Bronchus fibroblast of lung (primary cell): ENCODE data around the gene RNU1-2. TPM values are rescaled to one million over a fixed set of nuclear protein-coding genes. Genes with fewer than 3 reads are reported as not detected.

Source experiments
- total RNA-seq: library from RNA; depleted of rRNA; stranded (reverse); fragments of >200 nt; gene quantifications from 2 replicates; pipeline ENCODE4 v1.2.3, GENCODE V29; 2015

The RNU1-2 gene
- under 0.01 TPM in 1 of 2 replicates, not detected in the other for total RNA-seq

DNA sequence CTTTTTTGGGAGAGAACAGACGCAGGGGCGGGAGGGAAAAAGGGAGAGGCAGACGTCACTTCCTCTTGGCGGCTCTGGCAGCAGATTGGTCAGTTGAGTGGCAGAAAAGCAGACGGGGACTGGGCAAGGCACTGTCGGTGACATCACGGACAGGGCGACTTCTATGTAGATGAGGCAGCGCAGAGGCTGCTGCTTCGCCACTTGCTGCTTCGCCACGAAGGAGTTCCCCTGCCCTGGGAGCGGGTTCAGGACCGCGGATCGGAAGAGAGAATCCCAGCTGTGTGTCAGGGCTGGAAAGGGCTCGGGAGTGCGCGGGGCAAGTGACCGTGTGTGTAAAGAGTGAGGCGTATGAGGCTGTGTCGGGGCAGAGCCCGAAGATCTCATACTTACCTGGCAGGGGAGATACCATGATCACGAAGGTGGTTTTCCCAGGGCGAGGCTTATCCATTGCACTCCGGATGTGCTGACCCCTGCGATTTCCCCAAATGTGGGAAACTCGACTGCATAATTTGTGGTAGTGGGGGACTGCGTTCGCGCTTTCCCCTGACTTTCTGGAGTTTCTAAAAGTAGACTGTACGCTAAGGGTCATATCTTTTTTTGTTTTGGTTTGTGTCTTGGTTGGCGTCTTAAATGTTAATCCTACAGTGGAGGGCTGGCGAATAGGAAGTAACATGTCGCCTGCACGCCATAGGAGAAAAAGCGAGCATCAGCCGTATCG is at the start of gene RNU1-2:
TSS of gene RNU1-2 (plus strand) at position 383 of the 718 bp plus-strand sequence.

DNA sequence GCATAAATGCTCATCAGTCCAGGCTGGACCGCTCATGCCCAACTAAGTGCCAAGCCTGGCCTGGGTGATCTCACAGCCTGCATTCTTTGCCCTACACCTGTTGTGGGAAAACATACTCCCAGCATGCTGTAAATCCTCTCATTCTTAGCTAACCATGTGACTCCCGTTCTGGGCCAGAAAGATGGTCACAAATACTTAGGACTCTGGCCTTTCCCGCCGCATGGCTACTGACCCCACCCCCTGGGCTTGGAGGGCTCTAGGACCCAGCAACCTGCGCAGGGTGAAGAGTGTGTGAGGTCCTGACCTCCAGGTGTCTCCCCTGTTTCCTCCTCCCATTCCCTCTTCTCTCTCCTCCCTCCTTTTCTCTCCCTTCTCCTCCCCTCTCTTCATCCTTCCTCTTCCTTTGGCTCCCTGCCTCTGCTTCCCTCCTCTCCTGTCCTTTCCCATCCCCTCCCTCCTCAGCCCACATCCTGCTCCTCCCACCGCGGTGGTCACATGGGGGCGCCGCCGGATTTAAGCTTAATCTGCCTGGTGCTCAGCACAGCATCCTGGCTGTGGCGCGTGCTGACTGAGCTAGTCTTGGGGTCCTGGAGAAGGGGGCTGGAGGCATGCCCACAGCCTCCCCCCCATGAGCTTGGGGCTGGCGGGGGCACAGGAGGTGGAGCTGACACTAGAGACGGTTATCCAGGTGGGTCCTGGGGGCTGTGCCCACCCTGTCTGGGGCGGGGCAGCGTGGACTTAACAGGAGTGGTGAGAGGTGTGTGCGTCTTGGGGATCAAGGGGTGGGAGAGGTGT is 25.8 kb downstream of the RNU1-2 start, which contains the start of gene CROCC:
TSS of gene CROCC (plus strand) at position 541 of the 795 bp plus-strand sequence. CDS start at position 629, 88 bp downstream.

Other genes with a start within 250 kb of the RNU1-2 start
- gene RNU1-3, start 229.0 kb upstream of the RNU1-2 start, total RNA-seq = under 0.01 TPM in 1 of 2 replicates, not detected in the other
- under 0.01 TPM in 1 of 2 replicates, not detected in the other for gene RNU1-4, start 155.5 kb upstream of the RNU1-2 start, total RNA-seq
- gene CROCC, start 26.0 kb downstream of the RNU1-2 start, total RNA-seq = 12.0 and 14.5 TPM in 2 replicates
- 26.4 and 28.5 TPM in 2 replicates for gene MFAP2, start 84.6 kb downstream of the RNU1-2 start, total RNA-seq
- 12.8 and 21.1 TPM in 2 replicates for gene ATP13A2, start 115.9 kb downstream of the RNU1-2 start, total RNA-seq
- gene SDHB, start 158.1 kb downstream of the RNU1-2 start, total RNA-seq = 166 and 169 TPM in 2 replicates
- under 0.01 TPM in 1 of 2 replicates, not detected in the other for gene PADI2, start 223.5 kb downstream of the RNU1-2 start, total RNA-seq